Spleen (tissue), 11 donors: Measurements from ENCODE around the gene SUV39H2. TPM values are rescaled to one million over a fixed set of nuclear protein-coding genes. Genes with fewer than 3 reads are reported as not detected.
A peak's percentile ranks its signal among the peaks of the same experiment; 100 is the strongest.
"Not testable (repeated sequence)": the region's sequence is repeated elsewhere in the genome, so short reads cannot be mapped to it uniquely, and the experiment has no call there.

Experiments
- DNase-seq: peaks from one replicate; pipeline ENCODE4 v3.0.0-alpha.2; 2020
- H3K27ac ChIP-seq, 8 donors: fragments of 200-600 bp; sonication (generic) in 7 of 8; 1 replicate in 4 of 8; 2 replicates in 4 of 8; pipeline versions ENCODE4 v1.5.0 to v1.8.0; 2016 to 2021; ENCODE audit warnings: inconsistent platforms in 4 of 8, mild to moderate bottlenecking in 4 of 8, moderate library complexity in 1 of 8
- H3K27me3 ChIP-seq, 7 donors: fragments of 200-600 bp; sonication (generic) in 6 of 7; replicated peaks in 1 of 7; 1 replicate in 4 of 7; 2 replicates in 3 of 7; pipeline versions ENCODE4 v1.5.0 to v1.8.0; 2016 to 2021; ENCODE audit warnings: inconsistent platforms in 3 of 7, mild to moderate bottlenecking in 1 of 7
- H3K36me3 ChIP-seq, 6 donors: fragments of 200-600 bp; sonication (generic) in 5 of 6; 1 replicate in 4 of 6; 2 replicates in 2 of 6; pipeline versions ENCODE4 v1.5.0 to v1.8.0; 2016 to 2021; ENCODE audit warnings: inconsistent platforms in 2 of 6
- H3K4me1 ChIP-seq, 6 donors: fragments of 200-600 bp; sonication (generic) in 5 of 6; 1 replicate in 3 of 6; 2 replicates in 3 of 6; pipeline versions ENCODE4 v1.5.0 to v1.8.0; 2016 to 2021; ENCODE audit warnings: inconsistent platforms in 3 of 6
- H3K4me3 ChIP-seq, 8 donors: fragments of 200-600 bp; sonication (generic) in 7 of 8; 1 replicate in 4 of 8; 2 replicates in 4 of 8; pipeline versions ENCODE4 v1.5.0 to v1.8.0; 2016 to 2021; ENCODE audit warnings: inconsistent platforms in 4 of 8, mild to moderate bottlenecking in 4 of 8, moderate library complexity in 2 of 8
- H3K9me3 ChIP-seq, 8 donors: fragments of 200-600 bp; sonication (generic) in 7 of 8; 1 replicate in 4 of 8; 2 replicates in 4 of 8; pipeline versions ENCODE4 v1.5.0 to v1.8.0; 2016 to 2021; ENCODE audit warnings: inconsistent platforms in 4 of 8
- CTCF ChIP-seq, 11 experiments: fragments of 200-600 bp in 7 of 11; fragments of 450-650 bp in 4 of 11; sonication (generic) in 4 of 11; IDR thresholded peaks in 8 of 11; conservative IDR thresholded peaks in 3 of 11; 1 replicate in 7 of 11; 2 replicates in 4 of 11; pipeline versions ENCODE4 v1.4.0 to v1.8.0; 2016 to 2021; ENCODE audit warnings: antibody characterized with exemption in 11 of 11, inconsistent platforms in 4 of 11, mild to moderate bottlenecking in 1 of 11
- POLR2A ChIP-seq, 3 donors: fragments of 450-650 bp; IDR thresholded peaks; one replicate each; pipeline ENCODE4 v1.5.1; 2017; ENCODE audit warnings: antibody characterized with exemption in 3 of 3, mild to moderate bottlenecking in 1 of 3
- POLR2AphosphoS5 ChIP-seq, 3 donors: sonication (generic); formaldehyde crosslinking; IDR thresholded peaks; one replicate each; pipeline ENCODE4 v1.5.1; 2017; ENCODE audit warnings: antibody characterized with exemption in 3 of 3
- WGBS, 5 donors: extraction: QIAGEN DNeasy Blood & Tissue Kit in 3 of 5; methylation state at CpG; one replicate each; pipeline versions ENCODE4 v1.1.5 to v1.1.7; 2013 to 2018; 5-methylcytosine and 5-hydroxymethylcytosine counted together
- intact Hi-C: fragments of 100-400 bp; cut with DNase I; formaldehyde crosslinking; loops from one replicate; pipeline ENCODE4 v1.15.0; 2023; ENCODE audit warnings: low total_unique reads
- polyA plus RNA-seq, 3 donors: library from polyadenylated mRNA; stranded (reverse); fragments of 200-250 nt; gene quantifications; one replicate each; pipeline ENCODE4 v1.2.1, GENCODE V29; 2013
- total RNA-seq, 7 donors: library from RNA; depleted of rRNA in 3 of 7; stranded (reverse); fragments of >200 nt in 3 of 7; fragmentation: NEBNext Ultra II Directional in 4 of 7; extraction: Animal tissue kit (Norgen Biotek cat#: 25700) in 4 of 7; gene quantifications; one replicate each; pipeline versions ENCODE4 v1.1.0 to v1.2.1, GENCODE V29; 2016 to 2021
- donor health status: healthy with polysubstance abuse.
- donor health status: DM: no; HTN: no; CAD: no; lungs with moderate emphysema.
- donor health status: DM: no; HTN: no; CAD: no.
- donor health status: Bipolar disorder and iron deficiency.
- donor health status: healthy.
- donor health status: DM: no; HTN: no; CAD: no.
- donor health status: DM: yes; HTN: yes; CAD: no.

Gene SUV39H2
- total and polyA plus RNA-seq, 10 donors: 1.2 to 8.4 (median 4.4) TPM

GRCh38 chr10:14904316-14904732 lies 25.7 kb downstream of the SUV39H2 start:
- intact Hi-C loops: no loop called here
- no peak for DNase-seq
- TF ChIP-seq POLR2AphosphoS5 (IDR thresholded peaks at IDR 0.05) (no peak), CTCF (IDR thresholded peaks at IDR 0.05 in 8 of 11, conservative IDR thresholded peaks at IDR 0.05 in 3 of 11) (peak in 9 of 11 experiments; percentile 24 to 61 (median 44))
- Histone ChIP-seq H3K36me3 (peaks cover 5 to 67% (median 29%) of the 10 kb centered on the region in 6 donors), H3K4me3 (no peak overlapping the region), H3K27ac (no peak overlapping the region), H3K9me3 (no peaks in the 10 kb centered on the region), H3K4me1 (no peaks in the 10 kb centered on the region), H3K27me3 (no peaks in the 10 kb centered on the region)
- WGBS, 5 donors: 27 to 36% (median 31%) methylated on average over 1 of the region's 1 CpG

GRCh38 chr10:14904864-14905263 lies 26.2 kb downstream of the SUV39H2 start:
- H3K27me3 ChIP-seq: no peaks in the 10 kb centered on the region
- no peak overlapping the region for H3K27ac ChIP-seq
- TF ChIP-seq POLR2AphosphoS5 (IDR thresholded peaks at IDR 0.05) (no peak), POLR2A (IDR thresholded peaks at IDR 0.05) (no peak), CTCF (IDR thresholded peaks at IDR 0.05 in 8 of 11, conservative IDR thresholded peaks at IDR 0.05 in 3 of 11) (no peak)
- intact Hi-C loops: no loop called here
- peaks cover 5 to 67% (median 29%) of the 10 kb centered on the region in 6 donors for H3K36me3 ChIP-seq
- no peaks in the 10 kb centered on the region for H3K9me3 ChIP-seq
- no peaks in the 10 kb centered on the region for H3K4me1 ChIP-seq
- WGBS, 5 donors: 89 to 93% (median 89%) methylated on average over 2 of the region's 2 CpGs
- no peak overlapping the region for H3K4me3 ChIP-seq
- DNase-seq: no peak

- intact Hi-C loops: no loop called here
- Histone ChIP-seq H3K27ac (no peak overlapping the region), H3K27me3 (no peaks in the 10 kb centered on the region), H3K4me1 (no peaks in the 10 kb centered on the region), H3K4me3 (no peak overlapping the region), H3K36me3 (peaks cover 5 to 69% (median 35%) of the 10 kb centered on the region in 6 donors), H3K9me3 (no peaks in the 10 kb centered on the region)
- TF ChIP-seq POLR2AphosphoS5 (IDR thresholded peaks at IDR 0.05) (no peak), CTCF (IDR thresholded peaks at IDR 0.05 in 8 of 11, conservative IDR thresholded peaks at IDR 0.05 in 3 of 11) (no peak), POLR2A (IDR thresholded peaks at IDR 0.05) (no peak)
- no peak for DNase-seq
- 71 to 85% (median 79%) methylated on average over 2 of the region's 2 CpGs for WGBS, 5 donors
Observed at GRCh38 chr10:14905890-14906289, 27.2 kb downstream of the SUV39H2 start.

GRCh38 chr10:14906765-14907164 lies 28.1 kb downstream of the SUV39H2 start:
- Histone ChIP-seq H3K4me3 (no peak overlapping the region), H3K4me1 (no peaks in the 10 kb centered on the region), H3K9me3 (no peaks in the 10 kb centered on the region), H3K27me3 (no peaks in the 10 kb centered on the region), H3K36me3 (peaks cover 5 to 70% (median 38%) of the 10 kb centered on the region in 6 donors), H3K27ac (no peak overlapping the region)
- TF ChIP-seq POLR2AphosphoS5 (IDR thresholded peaks at IDR 0.05) (peak in 1 of 3 donors; percentile 13), CTCF (IDR thresholded peaks at IDR 0.05 in 8 of 11, conservative IDR thresholded peaks at IDR 0.05 in 3 of 11) (no peak)
- intact Hi-C loops: no loop called here
- 97 to 100% (median 98%) methylated on average over 2 of the region's 2 CpGs for WGBS, 5 donors
- DNase-seq: no peak

- DNase-seq, H3K27ac ChIP-seq, intact Hi-C loops, H3K4me1 ChIP-seq, H3K4me3 ChIP-seq, H3K27me3 ChIP-seq, H3K9me3 ChIP-seq: not testable (repeated sequence)
- peaks cover 5 to 78% (median 42%) of the 10 kb centered on the region in 6 donors for H3K36me3 ChIP-seq
- WGBS, 5 donors: 97 to 99% (median 98%) methylated on average over 4 of the region's 4 CpGs
Observed at GRCh38 chr10:14907591-14907990, 28.9 kb downstream of the SUV39H2 start.
